Type B pancreatic cell (in vitro differentiated cells): ENCODE results near the gene CYP27A1. TPM values are rescaled to one million over a fixed set of nuclear protein-coding genes. Genes with fewer than 3 reads are reported as not detected.

Experiments used
- DNase-seq: peaks from one replicate; pipeline ENCODE4 v3.0.0; 2021; ENCODE audit warnings: mixed read lengths; ENCODE audit not compliant: unreplicated experiment; ENCODE audit errors: extremely low spot score
- H3K27ac Mint-ChIP-seq: 2 replicates; pipeline ENCODE4 v1.8.0; 2021; ENCODE audit warnings: mild to moderate bottlenecking, mixed read lengths
- H3K27me3 Mint-ChIP-seq: 2 replicates; pipeline ENCODE4 v1.8.0; 2021; ENCODE audit warnings: mixed read lengths
- H3K36me3 Mint-ChIP-seq: 2 replicates; pipeline ENCODE4 v1.8.0; 2021; ENCODE audit warnings: mixed read lengths
- H3K4me1 Mint-ChIP-seq: one replicate; pipeline ENCODE4 v1.8.0; 2021; ENCODE audit warnings: mixed read lengths; ENCODE audit not compliant: unreplicated experiment
- H3K4me3 Mint-ChIP-seq: 2 replicates; pipeline ENCODE4 v1.8.0; 2021; ENCODE audit warnings: mild to moderate bottlenecking, mixed read lengths
- H3K9me3 Mint-ChIP-seq: 2 replicates; pipeline ENCODE4 v1.8.0; 2021; ENCODE audit warnings: mixed read lengths
- total RNA-seq: library from RNA; stranded (reverse); gene quantifications from 2 replicates; pipeline ENCODE4 v1.2.1, GENCODE V29; 2021; ENCODE audit warnings: low replicate concordance
- TF ChIP-seq, protein P1 (sequence below): fragments of 200-600 bp; sonication (generic); conservative IDR thresholded peaks from 2 replicates; pipeline ENCODE4 v1.5.0; 2021; ENCODE audit warnings: antibody characterized with exemption, mild to moderate bottlenecking

Gene CYP27A1
- total RNA-seq, 1 donor from 2014 or later, result 6.9 TPM

DNA sequence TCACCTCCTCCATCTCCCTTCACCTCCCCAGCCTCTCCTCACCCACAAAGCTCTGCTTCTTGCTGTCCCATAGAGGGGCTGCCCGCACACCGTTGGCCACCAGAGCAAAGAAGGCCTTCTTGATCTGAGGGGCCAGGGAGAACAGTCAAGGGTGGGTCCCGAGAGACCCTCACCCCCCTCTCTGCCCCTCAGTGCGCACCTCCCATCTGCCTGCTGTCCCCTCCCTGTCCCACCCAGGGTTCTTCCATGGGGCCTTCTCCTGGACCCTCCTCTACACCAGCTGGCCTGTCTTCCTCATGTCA, 46.5 kb downstream of the CYP27A1 start:
- no peak for DNase-seq
- Mint-ChIP-seq H3K27ac (no peak overlapping the region), H3K9me3 (no peaks in the 10 kb centered on the region), H3K27me3 (peaks cover 33% of the 10 kb centered on the region), H3K36me3 (no peaks in the 10 kb centered on the region), H3K4me1 (no peaks in the 10 kb centered on the region), H3K4me3 (no peak overlapping the region)
- TF ChIP-seq, protein P1, sequence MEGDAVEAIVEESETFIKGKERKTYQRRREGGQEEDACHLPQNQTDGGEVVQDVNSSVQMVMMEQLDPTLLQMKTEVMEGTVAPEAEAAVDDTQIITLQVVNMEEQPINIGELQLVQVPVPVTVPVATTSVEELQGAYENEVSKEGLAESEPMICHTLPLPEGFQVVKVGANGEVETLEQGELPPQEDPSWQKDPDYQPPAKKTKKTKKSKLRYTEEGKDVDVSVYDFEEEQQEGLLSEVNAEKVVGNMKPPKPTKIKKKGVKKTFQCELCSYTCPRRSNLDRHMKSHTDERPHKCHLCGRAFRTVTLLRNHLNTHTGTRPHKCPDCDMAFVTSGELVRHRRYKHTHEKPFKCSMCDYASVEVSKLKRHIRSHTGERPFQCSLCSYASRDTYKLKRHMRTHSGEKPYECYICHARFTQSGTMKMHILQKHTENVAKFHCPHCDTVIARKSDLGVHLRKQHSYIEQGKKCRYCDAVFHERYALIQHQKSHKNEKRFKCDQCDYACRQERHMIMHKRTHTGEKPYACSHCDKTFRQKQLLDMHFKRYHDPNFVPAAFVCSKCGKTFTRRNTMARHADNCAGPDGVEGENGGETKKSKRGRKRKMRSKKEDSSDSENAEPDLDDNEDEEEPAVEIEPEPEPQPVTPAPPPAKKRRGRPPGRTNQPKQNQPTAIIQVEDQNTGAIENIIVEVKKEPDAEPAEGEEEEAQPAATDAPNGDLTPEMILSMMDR, result no peak

DNA sequence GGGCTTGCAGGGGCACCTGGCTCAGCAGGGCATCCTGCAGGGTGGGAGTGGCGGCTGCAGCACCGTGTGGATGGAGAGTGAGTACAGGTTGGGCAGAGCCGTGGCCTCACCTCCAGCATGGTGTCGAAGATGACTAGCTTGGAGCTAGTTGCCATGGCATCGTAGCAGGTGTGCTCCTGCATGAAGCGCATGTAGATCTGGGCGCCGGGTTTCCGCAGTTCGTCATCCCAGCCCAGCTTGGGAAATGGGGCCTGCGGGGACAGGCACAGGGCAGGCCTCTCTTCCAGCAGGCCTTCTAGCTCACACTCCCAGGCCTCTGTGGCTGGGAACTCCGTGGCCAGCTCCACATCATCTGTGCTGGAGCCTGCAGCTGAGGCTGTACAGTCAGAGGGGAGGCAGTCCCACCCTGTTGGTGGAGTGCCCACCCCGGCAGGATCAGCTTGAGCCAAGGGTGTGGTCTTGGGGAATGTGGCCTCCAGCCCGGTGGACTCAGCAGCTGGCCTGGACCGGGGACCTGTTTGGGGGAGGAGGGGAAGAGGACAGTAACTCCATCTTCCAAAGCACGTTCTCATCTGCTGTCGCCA, 48.0 kb downstream of the CYP27A1 start:
- H3K27ac Mint-ChIP-seq, result no peak overlapping the region
- no peak overlapping the region for H3K4me3 Mint-ChIP-seq
- H3K27me3 Mint-ChIP-seq, result peaks cover 48% of the 10 kb centered on the region
- peak; percentile 62 for DNase-seq
- H3K9me3 Mint-ChIP-seq, result no peaks in the 10 kb centered on the region
- H3K4me1 Mint-ChIP-seq, result no peaks in the 10 kb centered on the region
- H3K36me3 Mint-ChIP-seq, result no peaks in the 10 kb centered on the region
- TF ChIP-seq, protein P1, result no peak

DNA sequence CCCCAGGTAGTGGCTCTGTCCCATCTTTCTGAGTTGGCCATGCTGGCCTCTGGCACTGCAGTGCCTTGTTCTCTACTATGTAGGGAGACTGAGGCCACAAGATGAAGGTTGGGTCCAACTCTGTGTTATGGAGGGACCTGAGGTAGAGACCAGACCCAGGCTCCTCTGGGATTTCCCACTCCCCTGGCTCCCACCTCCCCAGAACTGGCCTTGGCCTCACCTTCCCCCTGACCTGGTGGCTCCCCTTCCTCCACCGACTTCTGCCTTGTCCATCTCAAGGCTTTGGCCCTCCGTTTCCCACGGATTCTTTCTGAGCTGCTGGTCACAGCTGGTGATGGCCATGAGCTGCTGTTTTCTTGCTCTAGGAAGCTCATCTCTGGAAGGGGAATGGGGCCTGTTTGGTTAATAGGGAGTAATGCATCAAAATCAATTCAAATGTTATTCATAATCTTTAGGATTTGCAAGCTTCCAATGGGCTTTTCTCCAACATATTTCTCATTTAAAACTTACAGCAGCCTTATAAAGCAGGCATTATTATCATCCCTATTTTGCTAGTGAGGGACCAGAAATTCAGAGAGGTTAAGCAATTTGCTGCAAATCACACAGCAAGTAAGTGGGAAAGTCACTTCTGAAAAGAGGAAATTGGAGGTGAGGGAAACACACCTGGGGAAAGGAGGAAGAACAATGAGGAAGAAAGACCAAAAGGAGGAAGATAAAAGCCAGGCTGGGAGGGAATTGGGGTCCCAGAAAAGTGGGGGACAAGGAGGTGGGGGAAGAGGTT, 48.8 kb downstream of the CYP27A1 start:
- H3K27me3 Mint-ChIP-seq, result peaks cover 49% of the 10 kb centered on the region

DNA sequence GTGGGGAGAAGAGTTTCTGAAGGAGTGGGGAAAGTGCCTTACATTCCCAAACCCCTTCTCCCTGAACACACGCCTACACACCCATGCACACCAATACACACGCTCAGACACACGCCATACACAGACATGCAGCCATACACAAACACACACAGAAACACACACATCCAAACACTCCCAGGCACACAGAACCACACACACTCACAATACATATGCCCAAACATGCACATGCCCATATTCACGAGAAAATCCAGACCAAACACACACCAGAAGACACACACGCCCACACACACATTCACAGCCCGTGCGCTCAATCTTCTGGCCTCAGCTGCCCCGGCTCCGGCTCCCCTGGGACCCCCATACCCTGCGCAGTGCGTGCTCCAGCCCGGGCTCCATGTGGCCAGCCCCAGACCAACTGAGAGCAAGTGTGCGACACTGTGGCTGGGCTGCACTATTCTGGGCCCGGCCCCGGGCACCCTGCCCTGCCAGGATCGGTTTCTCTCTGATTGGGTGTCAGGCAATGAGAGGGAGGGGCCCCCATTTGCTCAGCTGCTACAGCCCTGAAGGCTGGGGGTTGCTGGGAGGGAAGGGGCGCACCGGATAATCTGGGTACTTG, 49.5 kb downstream of the CYP27A1 start, which contains the start of gene PRKAG3:
PRKAG3 (minus strand) TSS at position 426 of the 613 bp plus-strand sequence.
- TF ChIP-seq, protein P1, result no peak
- no peaks in the 10 kb centered on the region for H3K36me3 Mint-ChIP-seq
- no peak within 1 kb of the TSS for H3K4me3 Mint-ChIP-seq
- no peaks in the 10 kb centered on the region for H3K4me1 Mint-ChIP-seq
- peaks cover 49% of the 10 kb centered on the region for H3K27me3 Mint-ChIP-seq
- peak within 1 kb of the TSS; percentile 12 for H3K27ac Mint-ChIP-seq
- H3K9me3 Mint-ChIP-seq, result no peaks in the 10 kb centered on the region
- DNase-seq, result no peak

More for the DNA sequence above, 48.8 kb downstream of the CYP27A1 start:
- DNase-seq, result no peak
- Mint-ChIP-seq H3K4me3 (no peak overlapping the region), H3K9me3 (no peaks in the 10 kb centered on the region), H3K27ac (no peak overlapping the region), H3K36me3 (no peaks in the 10 kb centered on the region), H3K4me1 (no peaks in the 10 kb centered on the region)
- TF ChIP-seq, protein P1, result no peak

DNA sequence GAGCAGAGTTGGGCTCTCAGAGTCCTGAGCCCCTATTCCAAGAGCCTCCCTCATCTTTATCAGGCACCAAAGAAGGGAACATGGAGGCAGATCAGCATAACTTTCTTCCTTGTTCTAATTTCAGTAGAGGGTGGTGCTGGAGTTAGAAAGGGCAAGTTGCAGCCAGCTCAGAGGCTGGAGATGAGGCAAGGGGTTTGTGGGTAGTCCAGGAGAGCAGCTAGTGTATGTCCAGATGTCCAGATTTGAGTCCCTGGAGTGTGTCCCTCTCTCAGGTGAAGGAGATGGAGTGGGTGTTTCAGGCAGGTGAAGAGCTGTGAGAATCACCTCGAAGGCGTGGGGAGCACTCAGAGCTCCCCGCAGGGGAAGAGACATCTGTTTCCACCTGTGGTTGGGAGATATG, 50.1 kb downstream of the CYP27A1 start:
- H3K4me1 Mint-ChIP-seq, result no peaks in the 10 kb centered on the region
- no peaks in the 10 kb centered on the region for H3K36me3 Mint-ChIP-seq
- TF ChIP-seq, protein P1, result no peak
- no peak for DNase-seq
- peaks cover 50% of the 10 kb centered on the region for H3K27me3 Mint-ChIP-seq
- H3K4me3 Mint-ChIP-seq, result no peak overlapping the region
- no peaks in the 10 kb centered on the region for H3K9me3 Mint-ChIP-seq
- no peak overlapping the region for H3K27ac Mint-ChIP-seq
